Naive B cell (primary cell): Measurements from ENCODE around the gene POLR1A. TPM values are rescaled to one million over a fixed set of nuclear protein-coding genes. Genes with fewer than 3 reads are reported as not detected.

ENCODE experiments used
- ATAC-seq, 2 donors: fragments of 150-1000 bp; cut with Tn5 transposase; 2 replicates each; pipeline ENCODE4 v1.10.0; 2021; ENCODE audit warnings: low read depth in 2 of 2, mild to moderate bottlenecking in 2 of 2, moderate library complexity in 2 of 2
- DNase-seq: peaks from one replicate; pipeline ENCODE4 v3.0.0; 2022
- H3K27ac Mint-ChIP-seq, 6 donors: one replicate each; pipeline ENCODE4 v1.8.0; 2020 to 2022; ENCODE audit warnings: mild to moderate bottlenecking in 6 of 6, mixed read lengths in 6 of 6, moderate library complexity in 5 of 6, inconsistent platforms in 2 of 6
- H3K27me3 Mint-ChIP-seq, 3 donors: one replicate each; pipeline ENCODE4 v1.8.0; 2021 to 2022; ENCODE audit warnings: mixed read lengths in 3 of 3, mild to moderate bottlenecking in 1 of 3
- H3K36me3 Mint-ChIP-seq, 2 donors: one replicate each; pipeline ENCODE4 v1.8.0; 2020 to 2022; ENCODE audit warnings: mixed read lengths in 2 of 2, inconsistent platforms in 1 of 2, mild to moderate bottlenecking in 1 of 2
- H3K4me1 Mint-ChIP-seq, 3 donors: one replicate each; pipeline ENCODE4 v1.8.0; 2020 to 2022; ENCODE audit warnings: mixed read lengths in 3 of 3, inconsistent platforms in 1 of 3, mild to moderate bottlenecking in 1 of 3, moderate library complexity in 1 of 3
- H3K4me3 Mint-ChIP-seq, 8 donors: one replicate each; pipeline ENCODE4 v1.8.0; 2020 to 2022; ENCODE audit warnings: mild to moderate bottlenecking in 8 of 8, mixed read lengths in 8 of 8, moderate library complexity in 8 of 8, inconsistent platforms in 2 of 8
- H3K9me3 Mint-ChIP-seq, 7 donors: one replicate each; pipeline ENCODE4 v1.8.0; 2020 to 2022; ENCODE audit warnings: mixed read lengths in 7 of 7, mild to moderate bottlenecking in 5 of 7, inconsistent platforms in 2 of 7, moderate library complexity in 1 of 7
- polyA plus RNA-seq, 6 donors: library from polyadenylated mRNA; unstranded; fragments of 300-500 nt; fragmentation: Illumina TruSeq; gene quantifications; one replicate each; pipeline ENCODE4 v1.2.3, GENCODE V29; 2021; ENCODE audit warnings: low read depth in 6 of 6

Gene POLR1A
- polyA plus RNA-seq, 6 donors from 2014 or later: 1.9 to 6.2 (median 2.4) TPM; not detected in 1

DNA sequence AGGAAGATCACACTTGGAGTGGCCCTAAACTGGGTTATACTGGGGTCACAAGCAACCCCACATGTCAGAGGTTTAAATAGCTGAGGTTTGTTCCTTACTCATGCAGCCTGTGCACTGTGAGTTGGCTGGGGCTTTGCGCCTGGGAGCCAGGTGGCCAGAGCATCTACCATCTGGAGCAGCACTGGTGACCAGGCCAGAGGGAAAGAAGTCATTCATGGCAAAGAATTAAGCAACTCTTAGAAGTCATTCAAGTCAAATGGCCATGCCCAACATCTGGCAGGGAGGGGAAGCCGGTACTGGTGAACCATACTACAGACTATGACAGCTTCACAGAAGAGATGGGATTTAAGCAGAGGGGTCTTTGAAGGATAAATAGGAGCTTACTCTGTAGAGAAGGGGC, 90.7 kb downstream of the POLR1A start:
- Mint-ChIP-seq H3K27ac (peak overlapping the region in 5 of 6 donors; percentile 82 to 97 (median 88)), H3K4me3 (peak overlapping the region in 3 of 8 donors; percentile 61 to 80 (median 67)), H3K4me1 (peaks cover 38 to 58% (median 45%) of the 10 kb centered on the region in 3 donors), H3K9me3 (peaks cover 0 to 9% (median 4%) of the 10 kb centered on the region in 7 donors), H3K27me3 (no peaks in the 10 kb centered on the region), H3K36me3 (peaks cover 0 to 16% of the 10 kb centered on the region in 2 donors)
- DNase-seq: no peak
- ATAC-seq: no peak

DNA sequence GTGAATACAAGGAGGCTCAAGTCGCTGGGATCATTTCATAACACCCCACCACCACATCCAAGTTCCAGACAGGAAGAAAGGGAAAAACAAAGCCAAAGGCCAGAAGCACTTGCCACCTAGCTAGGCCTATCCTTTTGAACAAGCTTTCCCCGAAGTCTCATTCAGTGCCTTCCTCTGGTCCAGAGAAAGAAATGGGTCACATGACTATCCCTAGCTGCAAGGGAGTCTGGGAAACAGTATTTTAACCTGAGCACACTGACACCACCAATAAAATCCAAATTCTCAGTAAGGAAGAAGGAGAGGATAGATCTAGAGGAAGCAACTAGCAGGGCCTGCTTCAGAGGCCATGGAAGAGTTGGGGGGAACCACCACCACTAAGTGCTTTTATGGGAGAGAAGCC, 91.2 kb downstream of the POLR1A start:
- H3K4me3 Mint-ChIP-seq: peak overlapping the region in 3 of 8 donors; percentile 55 to 68 (median 67)
- peak overlapping the region in 3 of 6 donors; percentile 71 to 88 (median 82) for H3K27ac Mint-ChIP-seq
- no peak for DNase-seq
- peaks cover 0 to 16% of the 10 kb centered on the region in 2 donors for H3K36me3 Mint-ChIP-seq
- no peak for ATAC-seq
- H3K27me3 Mint-ChIP-seq: no peaks in the 10 kb centered on the region
- H3K4me1 Mint-ChIP-seq: peaks cover 38 to 58% (median 45%) of the 10 kb centered on the region in 3 donors
- H3K9me3 Mint-ChIP-seq: peaks cover 0 to 9% (median 4%) of the 10 kb centered on the region in 7 donors

DNA sequence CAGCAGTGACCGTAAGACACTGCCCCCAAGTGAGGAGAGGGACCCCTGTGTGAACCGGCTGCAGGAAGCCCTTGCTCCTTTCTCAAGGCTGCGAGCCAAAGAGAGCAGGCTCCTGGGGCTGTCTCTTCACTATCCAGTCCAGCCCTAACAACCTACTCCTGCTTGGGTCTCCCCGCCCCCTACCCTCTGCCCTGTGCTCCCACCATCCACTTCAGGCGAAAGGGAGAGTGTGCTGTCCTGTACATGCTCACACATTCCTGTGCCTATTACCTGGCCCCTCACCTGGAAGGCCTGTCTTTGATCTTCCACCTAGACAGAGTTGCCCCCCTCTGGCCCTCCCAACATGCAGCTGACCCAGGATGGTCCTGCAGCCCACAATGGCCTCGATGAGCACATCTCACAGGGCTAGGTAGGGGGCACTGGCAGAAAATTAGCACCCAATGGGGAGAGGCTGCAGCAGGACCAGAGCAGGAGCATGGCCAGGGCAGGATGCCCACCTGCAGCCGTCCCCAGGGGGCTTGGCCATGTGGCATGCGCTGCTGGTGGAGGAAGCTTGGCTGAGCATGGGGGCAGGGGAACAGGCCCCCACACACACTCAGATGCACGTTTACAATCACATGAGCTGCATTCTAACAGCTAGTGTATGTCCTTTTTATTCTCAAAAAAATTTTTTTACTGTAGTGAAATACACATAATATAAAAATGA, 93.5 kb downstream of the POLR1A start:
- Mint-ChIP-seq H3K4me1 (peaks cover 20 to 42% (median 37%) of the 10 kb centered on the region in 3 donors), H3K27ac (peak overlapping the region in 2 of 6 donors; percentile 12 to 66), H3K36me3 (peaks cover 0 to 16% of the 10 kb centered on the region in 2 donors), H3K27me3 (no peaks in the 10 kb centered on the region), H3K4me3 (no peak overlapping the region), H3K9me3 (peaks cover 0 to 9% (median 4%) of the 10 kb centered on the region in 7 donors)
- DNase-seq (no peak), ATAC-seq (no peak)

DNA sequence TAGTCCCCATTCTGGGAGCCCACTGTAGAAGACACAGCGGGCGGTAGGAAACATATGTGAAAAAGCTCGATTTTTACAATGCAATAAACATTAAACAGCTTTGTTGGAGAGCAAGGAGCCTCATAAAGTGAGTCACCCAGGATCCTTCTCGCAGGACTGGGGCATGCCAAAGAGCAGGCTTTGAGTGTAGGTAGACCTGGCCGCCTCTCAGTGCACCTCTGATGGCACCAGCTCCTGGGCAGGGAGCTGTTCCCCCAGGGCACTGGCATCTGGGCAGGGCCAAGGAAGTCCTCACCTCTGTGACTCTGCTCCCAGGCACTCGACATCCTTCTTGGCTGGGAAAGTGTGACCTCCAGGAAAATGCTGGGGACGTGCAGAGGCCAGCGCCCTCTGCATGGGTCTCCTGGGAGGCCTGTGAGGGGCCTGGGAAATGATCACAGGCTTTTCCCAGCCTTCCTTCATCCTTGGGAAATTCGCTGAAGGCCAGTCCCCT, 94.2 kb downstream of the POLR1A start:
- no peak overlapping the region for H3K4me3 Mint-ChIP-seq
- peak overlapping the region in 1 of 6 donors; percentile 29 for H3K27ac Mint-ChIP-seq
- peaks cover 0 to 9% (median 4%) of the 10 kb centered on the region in 7 donors for H3K9me3 Mint-ChIP-seq
- ATAC-seq (no peak), DNase-seq (no peak)
- peaks cover 0 to 16% of the 10 kb centered on the region in 2 donors for H3K36me3 Mint-ChIP-seq
- H3K4me1 Mint-ChIP-seq: peaks cover 13 to 35% (median 31%) of the 10 kb centered on the region in 3 donors
- H3K27me3 Mint-ChIP-seq: no peaks in the 10 kb centered on the region

DNA sequence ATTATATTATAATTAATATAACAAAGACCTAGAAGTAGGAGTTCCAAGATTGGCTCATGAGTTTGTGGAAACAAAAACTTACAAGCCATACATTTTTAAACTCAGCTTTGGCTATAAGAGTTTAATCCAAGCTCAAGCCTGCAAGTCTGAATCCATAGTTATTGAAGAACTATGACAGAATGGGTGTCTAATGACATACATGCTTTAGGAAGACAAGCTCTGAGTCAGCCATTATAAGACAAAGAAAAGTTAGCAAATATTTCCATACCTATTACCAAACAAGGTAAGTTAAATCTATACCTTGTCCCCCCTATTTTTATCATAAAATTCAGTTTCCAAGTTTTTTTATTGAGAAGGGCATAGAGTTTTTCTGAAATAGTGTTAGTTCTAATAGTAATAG, 95.6 kb downstream of the POLR1A start:
- ATAC-seq: no peak
- no peaks in the 10 kb centered on the region for H3K27me3 Mint-ChIP-seq
- H3K4me1 Mint-ChIP-seq: peaks cover 10 to 25% (median 24%) of the 10 kb centered on the region in 3 donors
- peak overlapping the region in 1 of 6 donors; percentile 18 for H3K27ac Mint-ChIP-seq
- peaks cover 0 to 17% of the 10 kb centered on the region in 2 donors for H3K36me3 Mint-ChIP-seq
- no peak overlapping the region for H3K4me3 Mint-ChIP-seq
- H3K9me3 Mint-ChIP-seq: peaks cover 5 to 10% (median 8%) of the 10 kb centered on the region in 7 donors
- no peak for DNase-seq

DNA sequence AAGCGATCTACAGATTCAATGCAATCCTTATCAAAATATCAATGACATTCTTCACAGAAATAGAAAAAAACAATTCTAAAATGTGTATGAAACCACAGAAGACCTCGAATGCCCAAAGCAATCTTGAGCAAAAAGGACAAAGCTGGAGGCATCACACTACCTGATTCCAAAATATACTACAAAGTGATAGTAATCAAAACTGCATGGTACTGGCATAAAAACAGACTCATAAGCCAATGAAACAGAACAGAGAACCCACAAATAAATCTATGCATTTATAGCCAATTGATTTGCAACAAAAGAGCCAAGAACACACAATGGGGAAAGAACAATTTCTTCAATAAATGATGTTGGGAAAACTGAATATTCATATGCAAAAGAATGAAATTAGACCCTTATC, 99.2 kb downstream of the POLR1A start:
- ATAC-seq: no peak
- no peak overlapping the region for H3K4me3 Mint-ChIP-seq
- no peak overlapping the region for H3K27ac Mint-ChIP-seq
- peaks cover 0 to 18% (median 5%) of the 10 kb centered on the region in 3 donors for H3K4me1 Mint-ChIP-seq
- no peak for DNase-seq
- peaks cover 0 to 9% of the 10 kb centered on the region in 2 donors for H3K36me3 Mint-ChIP-seq
- H3K27me3 Mint-ChIP-seq: no peaks in the 10 kb centered on the region
- H3K9me3 Mint-ChIP-seq: peaks cover 2 to 16% (median 10%) of the 10 kb centered on the region in 7 donors

DNA sequence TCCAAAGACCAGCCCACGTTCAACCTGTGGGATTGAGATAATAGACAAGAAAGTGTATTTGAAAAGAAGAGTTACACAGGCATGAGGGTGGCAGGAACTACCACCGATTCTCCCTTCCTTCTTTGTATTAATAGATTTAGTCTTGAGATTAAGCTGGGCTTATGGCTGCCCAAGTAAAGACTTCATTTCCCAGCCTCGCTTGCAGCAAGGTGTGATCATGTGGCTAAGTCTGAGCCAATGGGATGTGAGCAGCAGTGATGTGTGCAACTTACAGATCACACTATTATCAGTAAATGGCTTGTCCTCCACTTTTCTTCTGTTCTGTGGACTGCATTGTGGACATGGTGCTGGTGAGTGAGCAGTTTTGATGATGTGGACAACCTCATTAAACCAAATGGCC, 101.7 kb downstream of the POLR1A start:
- H3K9me3 Mint-ChIP-seq: peaks cover 4 to 16% (median 10%) of the 10 kb centered on the region in 7 donors
- peak overlapping the region in 1 of 8 donors; percentile 29 for H3K4me3 Mint-ChIP-seq
- H3K27me3 Mint-ChIP-seq: no peaks in the 10 kb centered on the region
- no peak overlapping the region for H3K27ac Mint-ChIP-seq
- peaks cover 0 to 9% of the 10 kb centered on the region in 2 donors for H3K36me3 Mint-ChIP-seq
- DNase-seq: no peak
- peaks cover 22 to 35% (median 31%) of the 10 kb centered on the region in 3 donors for H3K4me1 Mint-ChIP-seq
- no peak for ATAC-seq

DNA sequence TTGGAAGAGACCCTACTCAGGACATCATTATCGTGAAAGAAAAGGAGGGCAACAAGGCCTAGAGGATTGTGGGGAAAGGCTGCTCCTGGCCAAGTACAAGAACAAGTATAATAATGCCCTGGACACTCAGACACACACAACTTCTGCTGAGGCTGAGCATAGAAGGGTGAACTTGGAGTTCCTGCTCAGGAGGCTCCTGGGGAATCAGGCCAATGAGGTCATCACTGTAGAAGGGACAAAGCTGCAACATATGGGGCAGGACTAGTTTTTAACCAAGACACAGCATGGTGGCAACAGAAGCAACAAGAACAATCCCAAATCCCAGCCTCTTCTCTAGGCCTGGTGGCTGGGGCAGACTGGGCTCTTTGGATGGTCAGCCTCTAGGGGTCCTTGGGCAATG, 102.6 kb downstream of the POLR1A start:
- peaks cover 4 to 16% (median 10%) of the 10 kb centered on the region in 7 donors for H3K9me3 Mint-ChIP-seq
- H3K27ac Mint-ChIP-seq: no peak overlapping the region
- DNase-seq (no peak), ATAC-seq (no peak)
- peaks cover 0 to 9% of the 10 kb centered on the region in 2 donors for H3K36me3 Mint-ChIP-seq
- no peak overlapping the region for H3K4me3 Mint-ChIP-seq
- no peaks in the 10 kb centered on the region for H3K27me3 Mint-ChIP-seq
- peaks cover 28 to 38% (median 36%) of the 10 kb centered on the region in 3 donors for H3K4me1 Mint-ChIP-seq

DNA sequence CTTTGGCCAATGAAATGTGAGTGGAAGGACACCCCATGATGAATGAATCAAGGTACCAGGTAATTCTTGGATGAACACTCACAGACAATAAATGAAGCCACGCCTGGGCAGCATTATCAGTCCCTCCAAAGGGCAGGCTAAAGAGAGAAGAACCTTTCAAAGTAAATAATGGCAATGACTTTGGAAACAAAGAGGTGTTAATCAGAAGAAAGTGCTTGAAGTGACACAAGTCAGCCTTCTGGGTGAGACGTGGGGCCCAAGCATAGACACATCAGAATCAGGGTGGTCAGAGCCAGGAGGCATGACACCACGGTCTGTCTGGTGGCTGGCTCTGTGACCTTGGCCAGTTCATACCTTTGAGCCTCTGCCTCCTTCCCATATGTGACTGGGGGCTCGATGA, 103.3 kb downstream of the POLR1A start:
- Mint-ChIP-seq H3K27ac (no peak overlapping the region), H3K4me3 (no peak overlapping the region), H3K36me3 (peaks cover 0 to 9% of the 10 kb centered on the region in 2 donors), H3K4me1 (peaks cover 36 to 46% (median 41%) of the 10 kb centered on the region in 3 donors), H3K27me3 (no peaks in the 10 kb centered on the region), H3K9me3 (peaks cover 4 to 16% (median 10%) of the 10 kb centered on the region in 7 donors)
- ATAC-seq (no peak), DNase-seq (no peak)

DNA sequence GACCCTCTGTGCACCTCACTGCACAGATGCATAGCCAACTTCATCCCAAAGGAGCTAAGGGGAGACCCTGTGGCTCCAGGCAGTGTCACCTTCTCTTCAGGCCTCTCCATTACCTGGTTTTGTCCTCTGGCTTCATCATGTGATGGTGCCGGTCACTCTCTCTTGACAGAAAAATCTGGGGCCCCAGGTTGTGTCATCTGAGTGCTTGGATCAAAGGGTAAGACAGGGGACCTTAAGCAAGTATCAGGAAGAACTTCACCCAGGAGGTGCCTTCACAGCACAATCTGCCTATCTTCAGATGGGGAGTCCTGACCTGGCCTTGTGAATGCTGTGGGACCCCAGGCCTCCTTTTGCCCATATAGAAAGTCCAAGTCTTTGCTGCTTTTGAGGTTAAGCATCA, 104.4 kb downstream of the POLR1A start:
- ATAC-seq (no peak), DNase-seq (no peak)
- no peaks in the 10 kb centered on the region for H3K27me3 Mint-ChIP-seq
- peak overlapping the region in 2 of 8 donors; percentile 16 to 72 for H3K4me3 Mint-ChIP-seq
- peak overlapping the region in 1 of 6 donors; percentile 84 for H3K27ac Mint-ChIP-seq
- H3K9me3 Mint-ChIP-seq: peaks cover 4 to 13% (median 9%) of the 10 kb centered on the region in 7 donors
- peaks cover 0 to 9% of the 10 kb centered on the region in 2 donors for H3K36me3 Mint-ChIP-seq
- H3K4me1 Mint-ChIP-seq: peaks cover 45 to 56% (median 51%) of the 10 kb centered on the region in 3 donors

DNA sequence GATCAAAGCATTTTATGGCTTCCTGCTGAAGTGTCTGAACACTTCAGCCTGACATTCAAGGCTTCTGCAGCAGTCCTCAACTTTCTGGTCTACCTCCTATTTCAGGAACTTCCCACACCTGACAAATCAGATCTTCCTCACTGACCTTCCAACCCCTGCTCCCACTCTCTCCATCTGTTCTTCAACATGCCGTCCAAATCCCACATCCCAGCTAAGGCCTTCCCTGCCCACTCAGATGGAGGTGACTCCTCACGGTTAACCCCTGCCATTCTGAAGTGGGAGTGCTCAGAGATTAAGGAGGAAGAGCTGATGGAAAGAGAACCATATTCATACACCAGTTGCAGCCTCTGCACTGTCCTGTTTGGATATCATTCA, 104.8 kb downstream of the POLR1A start:
- H3K27me3 Mint-ChIP-seq: no peaks in the 10 kb centered on the region
- H3K27ac Mint-ChIP-seq: peak overlapping the region in 5 of 6 donors; percentile 72 to 87 (median 84)
- peaks cover 45 to 60% (median 53%) of the 10 kb centered on the region in 3 donors for H3K4me1 Mint-ChIP-seq
- H3K36me3 Mint-ChIP-seq: peaks cover 0 to 9% of the 10 kb centered on the region in 2 donors
- peak overlapping the region in 6 of 8 donors; percentile 10 to 82 (median 60) for H3K4me3 Mint-ChIP-seq
- DNase-seq (no peak), ATAC-seq (no peak)
- H3K9me3 Mint-ChIP-seq: peaks cover 4 to 12% (median 8%) of the 10 kb centered on the region in 7 donors

DNA sequence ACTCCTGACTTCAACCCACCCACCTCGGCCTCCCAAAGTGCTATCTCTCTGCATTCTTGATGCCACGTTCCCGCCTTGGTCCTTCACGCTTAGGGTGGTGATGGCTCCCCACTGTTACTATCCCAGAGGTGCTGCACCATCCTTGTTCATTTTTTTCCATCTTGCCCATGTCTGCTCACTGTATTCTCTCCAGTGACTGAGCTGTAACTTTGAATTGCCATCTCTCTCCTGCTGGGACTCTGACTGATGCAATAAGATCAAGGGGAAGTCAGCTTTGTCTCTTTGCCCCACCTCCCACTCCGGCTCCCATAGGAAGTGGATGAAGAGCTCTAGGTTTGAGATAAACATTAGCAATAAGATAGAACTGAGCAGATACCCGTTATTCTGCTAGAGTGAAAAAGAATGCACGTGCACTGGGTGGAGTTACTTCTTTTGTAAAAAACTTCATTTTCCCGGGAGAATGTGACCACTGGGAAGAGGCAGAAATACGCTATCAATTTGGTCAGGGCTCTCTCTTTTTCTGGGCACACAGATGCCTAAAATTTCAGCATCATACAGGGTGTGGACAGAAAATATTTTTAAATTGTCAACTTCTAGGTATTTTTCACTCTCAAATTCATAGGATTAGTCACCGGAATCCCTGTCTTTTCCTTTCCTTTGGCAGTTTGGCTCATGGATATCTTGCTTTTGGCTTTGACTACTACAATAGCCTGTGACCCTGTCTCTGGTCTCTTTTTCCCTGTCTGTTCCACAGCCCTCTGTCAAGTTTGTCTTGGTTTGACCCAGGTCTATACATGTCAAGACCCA, 105.4 kb downstream of the POLR1A start:
- peaks cover 0 to 9% of the 10 kb centered on the region in 2 donors for H3K36me3 Mint-ChIP-seq
- no peak for ATAC-seq
- peak overlapping the region in 6 of 8 donors; percentile 62 to 88 (median 76) for H3K4me3 Mint-ChIP-seq
- H3K27ac Mint-ChIP-seq: peak overlapping the region; percentile 15 to 94 (median 84)
- peaks cover 49 to 66% (median 58%) of the 10 kb centered on the region in 3 donors for H3K4me1 Mint-ChIP-seq
- DNase-seq: no peak
- H3K9me3 Mint-ChIP-seq: peaks cover 4 to 9% (median 7%) of the 10 kb centered on the region in 7 donors
- H3K27me3 Mint-ChIP-seq: no peaks in the 10 kb centered on the region
